HG03175 (cell line): ENCODE measurements around the gene ITGA2.
"Not testable (repeated sequence)": the region's sequence is repeated elsewhere in the genome, so short reads cannot be mapped to it uniquely, and the experiment has no call there.

Experiments used
- ATAC-seq: cut with Tn5 transposase; IDR thresholded peaks from one replicate; pipeline ENCODE4 v1.9.1; 2021; ENCODE audit warnings: mild to moderate bottlenecking, moderate library complexity; ENCODE audit not compliant: unreplicated experiment

ITGA2 gene

DNA sequence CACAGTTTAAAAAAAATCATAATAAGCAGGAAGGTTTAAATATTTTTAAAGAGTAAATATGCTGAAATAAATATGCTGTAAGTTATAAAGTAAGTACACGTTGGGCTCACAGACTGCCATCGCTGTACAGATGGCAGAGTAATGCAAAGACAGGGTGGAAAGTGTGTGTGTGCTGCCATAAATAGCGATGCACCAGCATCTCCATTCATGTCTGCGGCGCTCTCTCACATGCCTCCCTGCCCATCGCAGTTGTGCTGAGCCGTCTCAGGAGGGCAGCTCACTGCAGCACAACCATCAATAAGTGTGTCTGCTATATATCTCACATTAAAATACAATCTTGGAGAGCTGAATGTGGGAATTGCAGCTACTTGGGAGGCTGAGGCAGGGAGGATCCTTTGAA lies 106.1 kb downstream of the ITGA2 start:
- no peak for ATAC-seq

DNA sequence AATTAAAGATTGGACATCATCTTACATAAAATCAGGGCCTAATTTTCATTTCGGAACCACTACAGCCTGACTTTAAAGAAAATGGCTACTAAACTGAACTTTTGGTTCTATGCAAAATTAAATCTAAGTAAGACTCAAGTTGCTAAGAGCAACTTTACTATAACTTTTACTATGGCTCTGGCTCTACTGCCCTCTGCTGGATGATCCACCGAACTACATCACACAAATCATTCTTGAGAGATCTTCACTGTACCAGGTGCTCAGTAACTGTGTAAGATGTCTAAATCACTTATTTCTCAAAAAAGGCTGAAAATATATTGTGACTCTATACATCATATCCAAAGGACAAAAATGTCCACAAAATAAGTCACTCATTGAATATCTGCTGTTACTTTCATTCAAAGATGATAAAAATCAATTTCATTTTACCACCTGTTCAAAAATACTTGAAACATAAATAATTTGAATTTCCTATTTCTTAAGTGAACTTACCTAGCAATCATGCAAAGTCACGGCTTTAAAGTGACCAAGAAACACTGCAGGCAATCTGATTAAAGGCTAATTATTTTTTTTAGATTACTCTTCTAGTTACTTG lies 106.9 kb downstream of the ITGA2 start:
- ATAC-seq: peak; percentile 84

DNA sequence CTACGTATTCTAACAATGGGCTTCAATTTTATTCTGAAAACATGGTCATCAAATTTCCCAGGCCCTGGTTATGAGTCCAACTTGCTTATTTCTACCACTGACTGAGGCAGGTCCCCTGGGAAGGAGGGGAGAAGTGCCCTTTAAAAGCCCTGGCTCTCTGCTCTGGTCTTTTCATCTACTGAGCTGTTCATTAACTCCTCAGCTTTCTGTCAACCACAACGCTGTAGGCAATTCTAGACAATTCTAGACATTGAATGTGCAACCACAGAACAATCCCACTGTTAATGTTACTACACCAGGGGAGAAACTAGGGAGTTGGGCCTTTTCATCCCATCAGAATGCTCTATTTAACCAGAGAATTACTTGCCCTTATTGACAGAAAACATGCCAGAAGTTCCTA lies 110.4 kb downstream of the ITGA2 start:
- no peak for ATAC-seq

DNA sequence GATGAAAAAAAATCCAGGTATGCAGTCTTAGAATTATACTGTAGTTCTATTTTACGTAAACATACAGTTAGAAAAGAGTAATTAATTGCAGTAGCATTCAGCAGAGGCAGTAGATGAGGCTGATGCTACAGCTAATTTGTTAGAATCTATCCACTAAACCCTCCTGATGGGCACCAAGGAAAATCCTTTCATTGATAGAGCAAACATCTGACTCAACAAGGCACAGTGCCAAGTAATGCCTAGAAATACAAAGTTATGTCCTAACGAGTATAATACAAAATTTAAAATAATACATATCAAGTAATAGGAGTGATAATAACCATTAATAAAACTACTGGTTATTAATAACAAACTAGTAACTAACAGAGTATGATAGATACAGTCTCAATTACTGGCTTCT lies 111.5 kb downstream of the ITGA2 start:
- no peak for ATAC-seq

DNA sequence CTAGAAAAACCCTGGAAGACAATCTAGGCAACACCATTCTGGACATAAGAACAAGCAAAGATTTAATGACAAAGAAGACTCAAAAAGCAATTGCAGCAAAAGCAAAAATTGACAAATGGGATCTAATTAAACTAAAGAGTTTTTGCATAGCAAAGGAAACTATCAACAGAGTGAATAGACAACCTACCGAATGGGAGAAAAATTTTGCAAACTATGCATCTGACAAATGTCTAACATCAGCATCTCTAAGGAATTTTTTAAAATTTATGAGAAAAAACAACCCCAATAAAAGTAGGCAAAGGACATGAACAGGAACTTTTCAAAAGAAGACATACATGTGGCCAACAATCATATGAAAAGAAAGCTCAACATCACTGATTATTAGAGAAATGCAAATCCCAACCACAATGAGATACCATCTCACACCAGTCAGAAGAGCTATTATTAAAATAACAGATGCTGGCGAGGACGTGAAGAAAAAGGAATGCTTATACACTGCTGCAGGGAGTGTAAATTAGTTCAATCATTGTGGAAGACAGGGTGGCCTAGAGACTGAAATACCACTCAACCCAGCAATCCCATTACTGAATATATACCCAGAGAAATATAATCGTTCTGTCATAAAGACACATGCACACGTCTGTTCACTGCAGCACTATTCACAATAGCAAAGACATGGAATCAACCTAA lies 116.6 kb downstream of the ITGA2 start:
- no peak for ATAC-seq

DNA sequence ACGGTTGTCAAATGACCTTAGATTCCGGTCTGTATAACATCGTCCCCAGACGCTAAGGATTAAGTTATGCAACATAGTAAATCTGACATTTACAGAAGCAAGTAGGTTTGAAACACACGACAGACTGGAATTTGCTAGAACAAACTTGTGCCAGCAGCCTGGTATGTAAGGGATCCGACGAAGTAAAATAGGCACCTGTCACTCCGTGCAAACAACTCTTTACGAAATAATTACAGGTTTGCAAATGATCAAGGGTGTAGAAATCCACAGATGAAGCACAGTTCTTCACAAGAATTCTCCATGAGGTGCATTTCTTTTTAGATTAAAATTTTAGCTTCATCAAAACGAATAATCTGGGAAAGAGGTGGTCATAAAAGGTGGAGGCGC lies 119.9 kb downstream of the ITGA2 start:
- ATAC-seq: peak; percentile 9

DNA sequence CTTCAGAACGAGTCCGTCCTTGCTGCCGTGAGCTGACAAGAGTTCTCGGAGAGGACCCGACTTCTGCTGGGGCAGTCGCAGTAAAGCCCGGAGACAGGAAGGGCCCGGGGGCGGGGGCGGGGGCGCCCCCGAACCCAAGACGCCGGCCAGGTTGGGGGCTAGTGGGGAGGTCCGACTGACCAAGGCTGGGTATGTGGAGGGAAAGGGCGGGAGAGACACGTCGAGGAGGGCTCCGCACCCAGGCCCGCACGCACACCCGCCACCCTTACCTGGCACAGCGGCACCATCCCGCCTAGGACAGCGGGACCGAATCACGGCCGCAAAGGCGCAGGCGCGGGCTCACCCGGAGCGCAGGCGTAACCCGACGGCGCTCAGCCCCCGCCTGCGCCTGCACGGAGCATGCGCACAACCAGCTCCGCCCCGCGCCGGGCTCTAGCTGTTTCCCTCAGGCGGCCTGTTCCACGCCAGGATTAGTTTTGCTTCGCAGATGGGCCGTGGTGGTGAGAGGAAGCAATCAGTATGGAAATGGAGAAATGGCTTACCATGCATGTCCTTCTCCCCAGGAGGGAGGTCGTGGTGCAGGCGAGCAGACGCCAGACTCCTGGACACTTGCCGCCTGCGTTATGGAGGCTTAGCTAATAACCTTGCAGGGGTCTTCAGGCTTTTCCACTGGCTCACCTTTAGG lies 120.4 kb downstream of the ITGA2 start, which contains the start of gene MOCS2:
MOCS2 (minus strand) TSS at position 315 of the 685 bp plus-strand sequence. CDS start 2,583 bp downstream, outside the sequence.
- peak; percentile 96 for ATAC-seq

DNA sequence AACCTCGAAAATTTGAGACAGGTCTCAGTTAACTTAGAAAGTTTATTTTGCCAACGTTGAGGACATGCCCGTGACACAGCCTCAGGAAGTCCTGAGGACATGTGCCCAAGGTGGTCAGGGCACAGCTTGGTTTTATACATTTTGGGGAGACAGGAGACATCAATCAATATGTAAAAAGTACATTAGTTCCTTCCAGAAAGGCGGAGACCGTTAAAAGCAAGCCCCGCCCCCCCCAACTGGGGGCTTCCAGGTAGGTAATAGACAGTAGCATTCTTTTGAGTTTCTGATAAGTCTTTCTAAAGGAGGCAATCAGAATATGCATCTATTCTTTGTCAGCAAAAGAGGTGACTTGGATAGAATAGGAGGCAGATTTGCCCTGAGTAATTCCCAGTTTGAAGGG lies 121.0 kb downstream of the ITGA2 start:
- peak; percentile 15 for ATAC-seq

DNA sequence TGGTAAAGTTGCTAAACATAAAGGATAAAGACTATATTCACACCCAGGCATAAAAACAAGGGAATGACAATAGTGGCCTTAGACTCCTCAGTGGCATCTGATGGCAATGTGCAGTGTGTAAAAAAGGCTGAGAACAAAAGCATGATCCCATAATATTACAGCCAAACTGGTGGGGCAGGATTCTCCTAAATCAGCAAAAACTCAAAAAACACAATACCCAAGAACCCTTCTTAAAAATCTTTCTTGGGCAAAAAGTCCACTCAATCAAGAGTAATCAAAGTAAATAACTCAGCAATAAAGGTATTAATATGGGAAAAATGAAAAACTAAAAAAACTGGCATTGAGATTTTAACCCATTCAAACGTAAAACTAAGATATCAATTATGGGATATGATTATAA lies 122.0 kb downstream of the ITGA2 start:
- ATAC-seq: no peak

DNA sequence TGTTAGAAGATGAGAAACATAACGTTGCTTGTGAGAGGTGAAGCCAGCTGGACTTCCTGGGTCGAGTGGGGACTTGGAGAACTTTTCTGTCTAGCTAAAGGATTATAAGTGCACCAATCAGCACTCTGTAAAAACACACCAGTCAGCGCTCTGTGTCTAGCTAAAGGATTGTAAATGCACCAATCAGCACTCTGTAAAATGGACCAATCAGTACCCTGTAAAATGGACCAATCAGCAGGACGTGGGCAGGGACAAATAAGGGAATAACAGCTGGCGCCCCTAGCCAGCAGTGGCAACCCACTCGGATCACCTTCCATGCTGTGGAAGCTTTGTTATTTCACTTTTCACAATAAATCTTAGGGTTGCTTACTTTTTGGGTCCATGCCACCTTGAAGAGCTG lies 123.2 kb downstream of the ITGA2 start:
- ATAC-seq: not testable (repeated sequence)

DNA sequence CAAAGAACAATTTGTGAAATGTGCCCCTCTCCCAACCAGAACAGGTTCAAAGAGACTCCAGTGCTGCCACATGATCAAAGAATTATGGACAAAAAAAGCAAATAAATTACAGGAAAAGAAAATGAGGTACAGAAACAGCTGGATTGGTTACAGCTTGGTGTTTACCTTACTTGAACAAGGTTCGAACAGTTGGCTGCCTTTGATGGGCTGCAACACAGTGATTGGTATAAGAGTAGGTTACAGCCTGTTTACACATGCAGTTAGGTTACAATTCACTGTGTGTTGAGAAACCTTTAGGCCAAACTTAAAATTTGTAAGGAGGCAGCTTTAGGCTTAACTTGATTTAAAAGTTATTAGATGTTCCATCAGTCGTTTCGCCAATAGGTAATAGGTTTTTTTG lies 123.8 kb downstream of the ITGA2 start:
- no peak for ATAC-seq

DNA sequence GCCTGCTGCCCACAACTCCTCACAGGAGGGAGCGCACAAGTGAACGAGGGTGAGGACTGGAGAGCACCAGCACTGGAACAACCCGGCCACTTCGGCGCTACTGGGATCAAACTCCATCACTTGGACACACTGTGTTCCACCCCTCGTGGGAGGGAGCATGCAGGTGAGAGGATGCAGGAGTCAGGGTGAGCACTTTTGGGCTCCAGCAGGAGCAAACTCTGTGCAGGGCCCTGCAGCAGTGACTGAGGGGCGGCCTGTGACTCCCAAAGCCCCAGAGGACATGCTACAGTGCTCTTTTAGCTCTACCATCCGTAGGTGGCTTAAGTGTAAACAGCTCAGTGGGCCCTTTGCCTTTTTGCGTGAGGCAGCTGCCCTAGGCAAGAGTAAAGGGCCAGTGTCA lies 124.8 kb downstream of the ITGA2 start:
- no peak for ATAC-seq

DNA sequence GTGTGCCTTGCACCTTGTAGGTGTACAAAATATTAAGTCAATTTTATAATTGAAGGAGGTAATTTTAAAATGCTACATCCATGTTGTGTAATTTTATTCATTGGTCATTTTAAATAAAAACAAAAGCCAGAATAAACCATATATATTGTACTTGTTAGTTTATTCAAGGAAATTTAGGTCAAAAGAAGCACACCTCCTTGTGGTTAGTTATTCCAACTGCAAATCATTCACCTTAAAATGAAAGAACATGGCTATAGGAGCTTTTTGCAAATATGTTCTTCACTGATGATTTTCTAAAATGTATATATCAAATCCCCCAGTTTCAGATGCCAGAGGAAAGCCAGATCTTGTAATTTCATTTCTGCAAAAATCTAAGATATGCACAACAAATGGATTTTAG lies 125.8 kb downstream of the ITGA2 start:
- ATAC-seq: no peak

DNA sequence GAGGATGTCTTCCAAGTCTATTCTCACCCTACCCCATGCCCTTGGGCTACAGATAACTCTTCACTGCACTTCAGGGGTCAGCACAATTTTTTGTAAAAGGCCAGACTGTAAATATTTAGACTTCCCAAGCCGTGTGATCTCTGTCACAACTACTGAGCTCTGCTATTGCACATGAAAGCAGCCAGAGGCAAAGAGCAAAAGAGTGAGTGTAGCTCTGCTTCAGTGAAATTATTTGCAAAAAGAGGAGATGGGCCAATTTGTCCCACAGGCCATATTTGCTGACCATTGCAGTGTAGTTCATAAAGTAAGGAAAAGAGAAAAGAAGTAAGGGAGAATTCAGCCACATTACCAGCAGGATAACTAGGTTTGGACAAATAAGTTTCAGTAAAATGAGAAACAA lies 127.4 kb downstream of the ITGA2 start:
- no peak for ATAC-seq

DNA sequence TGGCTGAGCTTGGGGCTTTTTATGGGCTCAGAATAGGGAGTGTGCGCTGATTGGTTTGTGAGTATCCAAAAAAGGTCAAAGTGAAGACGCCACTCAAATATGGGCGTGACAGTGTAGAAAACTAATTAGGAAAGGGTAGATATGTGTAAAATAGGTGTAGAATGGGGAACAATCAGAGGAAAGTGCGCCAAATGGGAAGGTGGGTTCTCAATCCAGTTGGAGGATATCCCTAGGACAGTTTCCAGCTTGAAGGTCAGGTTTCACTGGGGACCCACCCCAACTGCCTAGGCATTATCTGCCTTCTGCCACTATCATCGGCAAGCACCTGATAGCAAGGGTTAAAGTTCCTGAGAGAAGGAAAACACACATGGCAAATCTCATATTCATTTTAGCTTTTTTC lies 129.7 kb downstream of the ITGA2 start:
- ATAC-seq: no peak

DNA sequence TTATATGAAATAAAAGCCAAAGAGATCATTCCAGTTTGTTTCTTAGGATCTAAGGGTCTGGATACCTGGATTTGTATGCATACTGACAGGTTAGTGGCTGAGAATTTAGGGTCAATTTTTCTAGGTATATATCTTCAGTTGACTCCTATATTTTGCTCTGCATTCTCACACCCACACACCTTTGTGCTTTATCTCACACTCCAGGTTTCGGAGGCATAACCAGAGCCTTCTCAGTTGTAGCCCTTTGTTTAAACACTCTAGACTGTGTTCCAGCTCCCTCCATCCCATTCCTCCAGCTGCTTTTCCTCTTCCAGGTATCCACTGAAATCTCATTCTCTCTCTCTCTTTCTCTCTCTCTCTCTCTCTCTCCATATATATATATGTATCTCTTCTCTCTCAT lies 131.0 kb downstream of the ITGA2 start:
- ATAC-seq: no peak

DNA sequence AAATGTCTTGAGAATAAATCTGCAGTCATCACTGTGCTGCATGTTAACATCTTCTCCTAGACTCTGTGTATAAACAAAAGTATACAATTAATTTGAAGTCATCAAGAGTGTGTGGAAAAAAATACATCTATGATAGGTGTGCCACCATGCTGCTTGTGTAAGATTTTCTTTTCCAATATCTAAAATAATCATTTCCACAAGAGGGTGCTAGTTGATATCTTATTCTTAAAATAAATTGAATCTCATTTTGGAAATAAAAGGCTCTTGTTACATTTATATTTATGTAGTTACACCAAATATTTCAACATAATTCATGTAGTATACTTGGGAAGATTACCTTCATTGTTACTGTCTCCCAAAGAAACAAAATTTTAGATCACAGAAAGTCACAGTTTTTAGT lies 134.6 kb downstream of the ITGA2 start:
- ATAC-seq: no peak

DNA sequence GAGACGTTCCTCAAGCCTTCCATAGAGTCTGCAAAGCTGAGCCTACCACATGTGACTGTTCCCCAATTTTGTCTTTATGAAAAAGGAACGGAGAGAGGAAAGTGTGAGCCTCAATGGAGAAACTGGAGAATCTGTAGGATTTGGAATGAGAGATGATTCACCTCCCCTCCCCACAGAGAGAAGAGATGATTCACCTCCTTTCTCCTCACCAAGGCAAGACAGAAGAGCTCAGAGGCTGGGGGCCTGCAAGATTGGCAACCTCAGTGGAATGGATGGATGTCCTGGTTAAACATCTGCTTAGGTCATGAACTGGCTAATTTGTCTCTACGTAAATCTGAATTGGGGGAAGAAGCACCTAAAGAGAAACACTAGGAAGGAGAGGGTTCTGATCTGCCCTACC lies 137.4 kb downstream of the ITGA2 start:
- no peak for ATAC-seq

DNA sequence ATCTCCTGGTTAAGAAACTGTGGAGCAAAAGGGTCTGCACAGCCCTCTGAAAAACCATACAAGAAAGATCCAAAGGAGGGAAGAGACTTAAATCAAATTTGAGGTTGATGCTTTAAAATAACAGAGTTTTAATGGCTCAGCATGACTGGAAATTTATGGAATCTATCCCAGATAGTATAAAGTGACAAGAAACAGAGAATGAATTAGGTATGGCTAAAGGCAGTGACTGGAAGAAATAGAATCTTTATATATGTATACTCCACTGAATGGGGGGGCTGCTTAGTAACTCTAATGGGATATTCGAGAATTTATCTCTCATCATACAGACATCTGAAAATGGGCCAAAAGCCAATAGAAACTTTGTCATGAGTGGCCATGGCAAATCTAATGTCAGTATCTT lies 138.0 kb downstream of the ITGA2 start:
- ATAC-seq: no peak

DNA sequence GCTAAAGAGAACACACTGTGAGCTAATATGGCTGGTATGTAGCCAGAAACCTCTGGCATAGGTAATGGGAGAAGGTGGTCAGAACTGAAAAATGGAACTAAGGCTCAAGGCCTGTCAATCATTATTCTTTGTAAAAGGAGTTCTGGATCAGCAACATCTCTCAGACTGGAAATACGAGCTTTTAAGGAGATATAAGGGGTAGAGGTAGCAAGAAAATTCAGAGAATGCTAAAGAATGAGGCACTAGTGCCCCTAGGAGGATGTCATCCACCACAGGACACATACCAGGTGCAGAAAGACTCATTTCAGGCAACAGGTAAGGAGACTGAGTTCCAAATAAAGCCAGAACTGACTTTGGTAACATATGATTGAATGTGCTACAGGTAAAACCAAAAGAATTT lies 139.3 kb downstream of the ITGA2 start:
- no peak for ATAC-seq

DNA sequence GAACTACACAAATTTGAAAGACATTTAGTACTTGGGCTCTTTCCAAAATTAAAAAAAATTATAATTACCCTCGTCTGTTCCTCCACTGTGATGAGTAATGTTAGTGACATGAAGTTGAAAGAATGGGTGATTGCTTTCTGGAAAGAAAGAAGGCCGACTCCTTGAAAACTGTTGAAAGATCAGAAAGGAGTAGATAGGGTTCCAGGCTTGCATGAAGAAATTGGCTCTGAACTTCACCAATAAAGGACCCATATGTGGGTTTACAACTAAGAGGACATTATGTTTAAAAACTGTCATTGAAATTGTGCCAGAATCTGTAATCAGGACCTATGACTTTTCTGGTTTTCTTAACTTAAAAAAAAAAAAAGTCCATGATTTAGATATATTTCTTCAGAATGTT lies 141.1 kb downstream of the ITGA2 start:
- ATAC-seq: no peak

DNA sequence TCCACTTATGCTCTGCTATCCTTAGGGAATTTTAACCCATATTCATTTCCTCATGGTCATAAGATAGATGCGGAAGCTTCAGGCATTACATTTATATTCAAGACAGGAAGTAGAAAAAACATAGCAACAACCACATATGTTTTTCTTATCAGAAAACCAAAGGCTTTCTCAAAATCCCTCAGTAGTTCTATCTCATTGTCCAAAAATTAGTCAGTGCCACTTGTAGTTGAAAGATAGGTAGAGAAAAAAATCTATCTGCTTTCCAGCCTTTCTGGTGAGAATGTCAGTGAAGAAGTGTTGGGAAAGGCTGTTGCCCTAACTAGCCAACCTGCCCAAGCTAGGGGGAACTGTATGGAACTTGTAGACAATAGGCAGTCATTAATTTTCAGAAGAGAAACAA lies 143.9 kb downstream of the ITGA2 start:
- no peak for ATAC-seq
